ENCODE data around the gene ALKBH1.

The ALKBH1 gene

DNA sequence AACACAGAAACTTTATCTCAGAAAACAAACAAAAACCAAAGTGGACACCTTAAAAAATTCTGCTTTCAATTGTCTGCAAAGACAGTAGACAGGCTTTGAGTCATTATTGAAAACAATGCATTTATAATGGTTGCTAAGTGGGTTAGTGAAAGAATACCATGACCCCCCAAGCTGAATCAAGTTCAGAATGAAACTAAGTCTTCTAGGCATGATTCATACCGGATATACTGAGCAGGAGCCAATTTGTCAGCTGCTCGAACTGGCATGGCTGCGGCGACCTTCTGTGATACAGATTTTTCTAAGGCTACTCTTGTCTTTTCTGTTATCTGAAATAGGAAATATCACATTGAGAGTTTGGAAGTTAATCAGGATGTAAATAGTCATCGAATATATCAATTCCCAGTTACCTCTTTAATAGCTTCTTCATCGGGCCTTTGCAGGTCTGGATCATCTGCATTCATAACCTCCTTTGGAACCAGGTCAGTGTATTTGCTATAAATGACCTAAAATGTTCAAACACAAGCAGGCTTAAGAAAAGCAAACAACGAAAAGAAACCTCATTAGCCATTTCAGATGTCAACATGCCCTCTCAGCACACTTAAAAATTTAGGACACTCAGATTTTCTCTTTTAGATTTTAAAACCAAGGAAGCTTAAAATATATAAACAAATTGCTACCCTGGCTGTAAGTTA, 30.9 kb upstream of the ALKBH1 start:
- no peak for DNase-seq (ENCODE audit: extremely low spot score)
- TF ChIP-seq FOXM1 (IDR thresholded peaks at IDR 0.05; ENCODE audit: borderline replicate concordance) (no peak), FOXK2 (IDR thresholded peaks at IDR 0.05) (no peak)
- TF ChIP-seq, protein P1, sequence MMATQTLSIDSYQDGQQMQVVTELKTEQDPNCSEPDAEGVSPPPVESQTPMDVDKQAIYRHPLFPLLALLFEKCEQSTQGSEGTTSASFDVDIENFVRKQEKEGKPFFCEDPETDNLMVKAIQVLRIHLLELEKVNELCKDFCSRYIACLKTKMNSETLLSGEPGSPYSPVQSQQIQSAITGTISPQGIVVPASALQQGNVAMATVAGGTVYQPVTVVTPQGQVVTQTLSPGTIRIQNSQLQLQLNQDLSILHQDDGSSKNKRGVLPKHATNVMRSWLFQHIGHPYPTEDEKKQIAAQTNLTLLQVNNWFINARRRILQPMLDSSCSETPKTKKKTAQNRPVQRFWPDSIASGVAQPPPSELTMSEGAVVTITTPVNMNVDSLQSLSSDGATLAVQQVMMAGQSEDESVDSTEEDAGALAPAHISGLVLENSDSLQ (IDR thresholded peaks at IDR 0.05) = no peak
- POLR2A ChIA-PET = no interaction called here
- CTCF ChIA-PET = no interaction called here

GRCh38 chr14:77730976-77731497, 23.2 kb upstream of the ALKBH1 start:
- DNase-seq (ENCODE audit: extremely low spot score) = no peak
- ChIA-PET POLR2A (no interaction called here), CTCF (no interaction called here)
- TF ChIP-seq NFRKB (IDR thresholded peaks at IDR 0.05) (no peak), FOXK2 (IDR thresholded peaks at IDR 0.05) (no peak), ARNT (IDR thresholded peaks at IDR 0.05) (no peak), LEF1 (IDR thresholded peaks at IDR 0.05; ENCODE audit: borderline replicate concordance) (no peak), BHLHE40 (IDR thresholded peaks at IDR 0.05; ENCODE audit: borderline replicate concordance) (no peak), FOXA1 (IDR thresholded peaks at IDR 0.05) (no peak), ZNF384 (IDR thresholded peaks at IDR 0.05) (no peak), FOXM1 (IDR thresholded peaks at IDR 0.05; ENCODE audit: borderline replicate concordance) (no peak), SP1 (IDR thresholded peaks at IDR 0.05) (no peak), CTBP1 (IDR thresholded peaks at IDR 0.05; ENCODE audit: borderline replicate concordance) (no peak), ELF4 (IDR thresholded peaks at IDR 0.05) (no peak), L3MBTL2 (conservative IDR thresholded peaks at IDR 0.05) (no peak), HDGF (IDR thresholded peaks at IDR 0.05; ENCODE audit: borderline replicate concordance) (no peak), TARDBP (IDR thresholded peaks at IDR 0.05) (no peak), SUZ12 (IDR thresholded peaks at IDR 0.05) (no peak)
- TF ChIP-seq, protein P1 (IDR thresholded peaks at IDR 0.05) = no peak

DNA sequence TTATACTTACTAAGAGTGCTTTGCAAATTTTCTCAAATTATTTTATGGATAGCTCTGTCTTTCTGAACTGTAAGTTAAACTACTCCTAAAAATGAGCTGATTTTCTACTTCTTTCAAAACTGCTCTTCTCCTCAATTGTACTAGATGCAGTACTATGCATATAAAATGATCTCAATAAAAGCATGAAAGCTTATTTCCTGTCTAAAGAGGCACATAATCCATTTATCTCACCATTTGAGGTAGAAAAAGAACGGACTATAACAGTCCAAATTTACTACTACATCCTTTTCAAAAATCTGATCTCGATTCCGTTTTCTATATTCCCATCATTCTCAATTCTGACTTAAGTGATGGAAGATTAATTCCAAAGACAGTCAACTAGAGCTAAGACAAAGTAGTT, 14.5 kb upstream of the ALKBH1 start:
- no peak for DNase-seq (ENCODE audit: extremely low spot score)
- no peak for TF ChIP-seq HDGF (IDR thresholded peaks at IDR 0.05; ENCODE audit: borderline replicate concordance)
- TF ChIP-seq LEF1 (IDR thresholded peaks at IDR 0.05; ENCODE audit: borderline replicate concordance) = no peak
- TF ChIP-seq, protein P1 (IDR thresholded peaks at IDR 0.05) = no peak
- ChIA-PET CTCF (interaction anchor here (0.6 kb wide), 1 partner anchor 38 kb away, joined by 3 read pairs; no protein-coding TSS in a partner anchor), POLR2A (no interaction called here)

DNA sequence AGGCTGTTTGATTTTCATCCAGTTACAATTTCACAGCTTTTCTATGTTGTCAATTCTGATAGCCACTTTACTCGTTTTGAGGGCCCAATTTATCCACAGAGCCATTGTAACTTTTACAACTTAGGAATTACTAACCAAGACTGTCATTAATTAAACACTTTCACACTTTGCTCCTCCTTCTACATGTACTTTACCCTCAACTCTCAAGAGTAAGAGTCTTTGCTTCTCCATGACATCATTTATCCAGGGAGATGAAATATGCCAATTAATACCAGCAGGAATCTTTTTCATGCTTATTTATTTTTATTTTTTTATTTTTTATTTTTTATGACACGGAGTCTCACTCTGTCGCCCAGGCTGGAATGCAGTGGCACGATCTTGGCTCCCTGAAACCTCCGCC, 13.6 kb upstream of the ALKBH1 start:
- TF ChIP-seq, protein P1 (IDR thresholded peaks at IDR 0.05) = no peak
- POLR2A ChIA-PET = no interaction called here
- no peak for DNase-seq (ENCODE audit: extremely low spot score)
- CTCF ChIA-PET = no interaction called here

DNA sequence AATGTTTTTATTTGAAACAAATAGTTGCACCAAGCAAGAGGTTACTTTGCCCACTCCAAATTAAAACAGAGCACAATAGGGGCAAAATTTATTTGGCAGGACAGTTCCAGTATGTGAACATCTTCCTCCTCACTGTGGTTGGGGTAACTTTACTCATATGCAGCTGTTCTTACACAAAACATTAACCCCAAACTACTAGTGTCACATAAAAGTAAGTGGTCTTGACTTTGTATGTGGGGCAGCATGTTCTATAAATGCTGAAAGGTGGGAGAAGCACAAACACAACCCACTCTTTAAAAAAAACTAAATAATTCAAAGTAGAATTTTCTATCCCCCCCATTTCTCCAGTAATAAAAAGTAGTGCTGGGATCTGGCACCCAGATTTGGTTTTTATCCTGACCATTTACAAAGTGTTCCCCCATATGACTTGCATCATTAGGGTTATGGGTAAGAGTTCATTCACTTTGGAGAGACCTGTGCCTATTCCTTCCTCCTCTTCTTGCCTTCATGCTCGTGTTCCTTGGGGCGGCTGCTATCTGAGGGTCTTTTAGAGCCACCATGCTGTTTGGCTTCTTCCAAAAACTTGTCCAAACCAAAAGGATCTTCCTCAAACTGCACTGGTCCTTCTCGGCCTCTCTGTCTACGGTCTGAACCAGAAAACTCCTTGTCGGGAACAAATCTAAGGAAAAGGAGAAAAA, 9.9 kb upstream of the ALKBH1 start:
- no peak for DNase-seq (ENCODE audit: extremely low spot score)
- CTCF ChIA-PET = interaction anchor here (0.6 kb wide), 1 partner anchor 1583 kb away, joined by 3 read pairs; no protein-coding TSS in a partner anchor
- TF ChIP-seq ZNF384 (IDR thresholded peaks at IDR 0.05) = no peak
- TF ChIP-seq FOXA1 (IDR thresholded peaks at IDR 0.05) = no peak
- TF ChIP-seq SUZ12 (IDR thresholded peaks at IDR 0.05) = no peak
- no peak for TF ChIP-seq ARNT (IDR thresholded peaks at IDR 0.05)
- TF ChIP-seq NFRKB (IDR thresholded peaks at IDR 0.05) = no peak
- no peak for TF ChIP-seq TARDBP (IDR thresholded peaks at IDR 0.05)
- TF ChIP-seq BHLHE40 (IDR thresholded peaks at IDR 0.05; ENCODE audit: borderline replicate concordance) = no peak
- TF ChIP-seq FOXK2 (IDR thresholded peaks at IDR 0.05) = no peak
- TF ChIP-seq CTBP1 (IDR thresholded peaks at IDR 0.05; ENCODE audit: borderline replicate concordance) = no peak
- no peak for TF ChIP-seq FOXM1 (IDR thresholded peaks at IDR 0.05; ENCODE audit: borderline replicate concordance)
- TF ChIP-seq L3MBTL2 (conservative IDR thresholded peaks at IDR 0.05) = no peak
- no peak for TF ChIP-seq HDGF (IDR thresholded peaks at IDR 0.05; ENCODE audit: borderline replicate concordance)
- no peak for TF ChIP-seq SP1 (IDR thresholded peaks at IDR 0.05)
- TF ChIP-seq, protein P1 (IDR thresholded peaks at IDR 0.05) = no peak
- no peak for TF ChIP-seq LEF1 (IDR thresholded peaks at IDR 0.05; ENCODE audit: borderline replicate concordance)
- TF ChIP-seq ELF4 (IDR thresholded peaks at IDR 0.05) = no peak
- POLR2A ChIA-PET = no interaction called here

Measured in HEK293T (cell line).